HFF-Myc (cell line): Measurements from ENCODE around the gene WASF1.

ENCODE experiments used
- DNase-seq: peaks from one replicate; pipeline ENCODE4 v3.0.0-alpha.2; 2011; ENCODE audit warnings: low read depth; ENCODE audit errors: extremely low read depth
- H3K4me3 ChIP-seq: replicated peaks from 2 replicates; pipeline ENCODE4 v1.5.1; 2011; ENCODE audit warnings: low read depth, mild to moderate bottlenecking, control low read depth, low read length
- TF ChIP-seq, protein P1 (sequence below): IDR thresholded peaks from 2 replicates; pipeline ENCODE4 v1.5.1; 2012; ENCODE audit warnings: mild to moderate bottlenecking, low read depth, low read length, control low read depth; ENCODE audit errors: missing control alignments

WASF1 gene

DNA sequence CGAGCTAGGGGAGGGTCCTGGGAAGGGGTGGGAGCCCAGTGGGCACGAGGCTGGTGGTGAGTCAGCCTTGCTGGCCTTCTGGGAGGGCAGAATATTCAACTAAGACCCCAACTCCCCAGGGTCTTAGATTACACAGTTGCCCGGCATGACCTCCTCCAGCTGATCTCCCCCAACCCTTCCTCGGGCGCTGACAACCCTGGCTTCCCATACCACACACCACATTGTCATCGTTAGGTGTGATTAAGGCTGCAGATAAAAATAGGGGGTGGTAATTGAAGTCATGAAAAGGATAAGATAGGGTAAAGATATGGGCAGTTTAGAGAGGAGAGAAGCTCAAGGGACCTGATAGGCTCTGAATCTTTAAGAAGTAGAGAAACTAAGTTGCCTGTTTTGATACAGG, 11.3 kb upstream of the WASF1 start:
- TF ChIP-seq, protein P1, sequence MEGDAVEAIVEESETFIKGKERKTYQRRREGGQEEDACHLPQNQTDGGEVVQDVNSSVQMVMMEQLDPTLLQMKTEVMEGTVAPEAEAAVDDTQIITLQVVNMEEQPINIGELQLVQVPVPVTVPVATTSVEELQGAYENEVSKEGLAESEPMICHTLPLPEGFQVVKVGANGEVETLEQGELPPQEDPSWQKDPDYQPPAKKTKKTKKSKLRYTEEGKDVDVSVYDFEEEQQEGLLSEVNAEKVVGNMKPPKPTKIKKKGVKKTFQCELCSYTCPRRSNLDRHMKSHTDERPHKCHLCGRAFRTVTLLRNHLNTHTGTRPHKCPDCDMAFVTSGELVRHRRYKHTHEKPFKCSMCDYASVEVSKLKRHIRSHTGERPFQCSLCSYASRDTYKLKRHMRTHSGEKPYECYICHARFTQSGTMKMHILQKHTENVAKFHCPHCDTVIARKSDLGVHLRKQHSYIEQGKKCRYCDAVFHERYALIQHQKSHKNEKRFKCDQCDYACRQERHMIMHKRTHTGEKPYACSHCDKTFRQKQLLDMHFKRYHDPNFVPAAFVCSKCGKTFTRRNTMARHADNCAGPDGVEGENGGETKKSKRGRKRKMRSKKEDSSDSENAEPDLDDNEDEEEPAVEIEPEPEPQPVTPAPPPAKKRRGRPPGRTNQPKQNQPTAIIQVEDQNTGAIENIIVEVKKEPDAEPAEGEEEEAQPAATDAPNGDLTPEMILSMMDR: no peak
- H3K4me3 ChIP-seq: no peak overlapping the region
- no peak for DNase-seq

DNA sequence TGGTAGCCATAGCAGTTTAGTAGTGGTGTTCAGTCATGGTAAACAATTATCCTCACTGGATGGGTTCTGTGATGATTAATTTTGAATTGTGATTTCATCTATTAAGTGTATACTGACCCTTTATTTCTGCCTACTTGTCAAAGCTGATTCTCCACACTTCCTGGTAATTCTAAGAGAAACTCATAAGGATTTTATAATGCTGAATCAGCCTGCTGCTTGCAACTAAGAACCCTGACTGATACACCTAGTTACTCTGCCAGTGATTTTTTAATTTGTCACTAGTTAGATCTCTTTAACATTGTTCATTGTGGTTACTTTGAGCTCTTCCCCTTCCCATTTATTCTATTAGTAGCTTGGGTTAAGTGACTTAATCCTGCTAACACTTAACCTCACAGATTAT, 9.3 kb upstream of the WASF1 start:
- TF ChIP-seq, protein P1: no peak
- DNase-seq: no peak
- H3K4me3 ChIP-seq: no peak overlapping the region

DNA sequence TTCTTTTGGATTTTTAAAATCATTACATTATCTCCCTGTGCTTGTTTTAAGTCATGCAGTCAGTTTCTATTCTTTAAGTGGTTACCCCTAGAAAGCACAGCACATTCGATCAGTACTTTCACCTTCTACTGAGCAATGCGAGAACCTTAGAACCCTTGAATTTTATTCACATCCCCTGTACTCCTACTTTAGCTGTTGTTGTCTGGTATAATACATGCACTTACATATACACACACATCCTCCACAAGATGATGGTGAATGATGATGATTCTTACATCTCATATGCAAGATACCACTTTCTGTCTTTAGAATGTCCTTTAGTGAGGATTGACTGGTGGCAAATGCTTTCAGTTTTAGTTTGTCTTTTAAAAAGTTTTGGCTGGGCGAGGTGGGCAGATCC, 6.4 kb upstream of the WASF1 start:
- TF ChIP-seq, protein P1: no peak
- H3K4me3 ChIP-seq: no peak overlapping the region
- no peak for DNase-seq

DNA sequence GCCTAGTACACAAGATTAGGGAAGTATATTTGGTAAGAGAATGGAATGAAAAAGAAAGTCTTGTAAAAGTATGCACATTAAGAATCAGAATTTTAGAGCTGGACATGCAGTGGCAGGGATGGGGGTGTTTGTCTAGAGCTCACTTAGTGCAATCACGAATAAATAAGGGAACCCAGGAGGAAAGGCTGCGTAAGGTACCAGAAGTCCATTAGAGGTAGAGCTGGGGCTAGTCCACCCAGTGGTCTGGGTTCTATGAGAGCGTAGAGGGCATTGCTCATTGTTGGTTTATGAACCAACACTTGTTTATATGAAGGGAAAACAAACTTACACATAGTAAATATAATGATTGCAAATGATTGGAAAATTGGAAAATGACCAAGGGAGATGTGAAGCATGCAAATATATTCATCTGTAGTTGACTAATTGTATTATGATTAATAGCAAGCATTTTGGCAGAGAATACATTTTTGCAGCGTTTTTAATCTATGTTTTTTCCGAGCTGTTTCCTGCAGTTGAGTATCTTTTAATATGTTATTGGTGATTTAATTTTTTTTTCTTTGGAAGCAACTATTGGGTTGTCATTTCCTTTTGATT, 3.9 kb upstream of the WASF1 start:
- TF ChIP-seq, protein P1: no peak
- H3K4me3 ChIP-seq: no peak overlapping the region

DNA sequence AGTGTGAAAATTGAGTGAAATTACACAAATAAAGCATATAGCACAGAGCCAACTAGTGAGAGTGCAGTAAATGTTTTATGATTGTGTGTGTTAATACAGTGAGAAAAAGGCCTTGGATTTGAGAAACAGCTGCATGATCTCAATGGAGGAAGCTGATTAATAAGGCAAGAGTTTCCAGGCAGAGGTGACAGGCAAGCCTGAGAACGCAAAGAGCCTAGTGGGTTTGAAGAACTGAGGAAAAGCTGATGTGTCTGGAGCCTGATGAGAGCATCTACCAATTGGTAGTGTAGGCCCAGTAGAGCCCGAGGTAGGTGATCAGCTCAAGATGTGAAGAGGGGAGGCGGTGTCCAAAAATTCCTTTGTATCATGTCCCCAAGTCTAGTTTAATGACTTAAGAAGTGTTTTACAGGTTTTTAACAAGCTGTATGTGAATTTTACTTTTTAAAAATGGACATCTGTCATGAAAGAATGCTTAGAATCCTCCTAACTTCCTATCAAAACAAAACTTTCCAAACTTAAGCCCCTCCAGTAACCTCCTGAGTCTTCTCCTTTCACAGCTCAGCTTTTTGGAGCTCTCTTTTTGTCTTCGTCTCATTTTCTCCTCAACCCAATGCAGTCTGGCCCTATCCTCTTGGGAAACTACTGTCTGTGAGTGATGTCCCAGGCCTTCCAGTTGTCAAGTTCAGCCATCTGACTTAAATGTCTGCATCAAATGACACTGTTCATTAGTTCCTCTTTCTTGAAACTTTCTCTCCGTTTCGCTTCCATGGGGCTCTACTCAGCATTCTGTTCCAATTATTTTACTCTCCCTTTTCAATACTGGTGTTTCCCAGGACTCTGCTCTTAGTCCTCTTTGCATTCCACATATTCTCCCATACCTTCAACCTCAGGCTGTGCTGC, 1.9 kb upstream of the WASF1 start:
- DNase-seq: no peak
- TF ChIP-seq, protein P1: no peak
- H3K4me3 ChIP-seq: peak overlapping the region; percentile 72

More for the DNA sequence above, 3.9 kb upstream of the WASF1 start:
- no peak for DNase-seq

DNA sequence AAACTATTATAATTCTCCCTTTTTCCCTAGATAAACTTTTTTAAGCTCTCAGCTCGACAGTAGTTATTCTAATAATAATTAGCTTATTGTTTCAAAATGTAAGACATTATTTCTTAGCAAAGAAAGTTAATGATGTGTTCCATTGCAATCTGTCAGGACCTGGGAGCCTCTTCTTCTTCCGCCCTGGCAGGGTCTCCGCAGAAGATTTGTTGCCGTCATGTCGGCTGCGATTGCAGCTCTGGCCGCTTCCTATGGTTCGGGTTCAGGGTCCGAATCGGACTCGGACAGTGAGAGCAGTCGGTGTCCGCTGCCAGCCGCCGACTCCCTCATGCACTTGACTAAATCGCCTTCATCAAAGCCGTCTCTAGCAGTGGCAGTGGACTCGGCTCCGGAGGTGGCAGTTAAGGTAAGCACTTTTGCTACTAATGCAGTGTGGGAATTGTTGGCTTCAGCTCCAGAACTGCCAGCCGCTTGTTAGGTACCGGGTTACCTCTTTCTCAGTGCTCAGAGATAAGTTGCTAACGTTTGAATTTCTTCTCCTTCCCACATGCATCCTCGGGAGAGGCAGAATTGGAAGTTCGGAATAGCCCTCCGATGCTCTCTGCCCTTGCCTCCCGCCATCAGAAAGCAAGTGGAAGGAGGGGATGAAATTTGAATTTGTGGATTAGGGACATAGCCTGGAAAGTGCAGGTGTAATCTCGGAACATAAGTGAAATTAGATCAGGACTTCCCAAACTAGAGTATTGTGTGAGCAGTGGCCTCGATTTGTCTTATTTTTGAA, 948 bp upstream of the WASF1 start, which contains the start of gene CDC40:
Gene CDC40, plus strand, starts transcription at position 200 of the 781 bp plus-strand sequence. Its CDS starts 18 bp downstream, at position 218.
- H3K4me3 ChIP-seq: peak within 1 kb of the TSS; percentile 72
- TF ChIP-seq, protein P1: no peak
- no peak for DNase-seq
